GM18867 (cell line): ENCODE results near the gene SAP30BP.

ENCODE experiments used
- ATAC-seq: cut with Tn5 transposase; IDR thresholded peaks from one replicate; pipeline ENCODE4 v1.9.1; 2021; ENCODE audit warnings: mild to moderate bottlenecking, moderate library complexity; ENCODE audit not compliant: unreplicated experiment

Gene SAP30BP

DNA sequence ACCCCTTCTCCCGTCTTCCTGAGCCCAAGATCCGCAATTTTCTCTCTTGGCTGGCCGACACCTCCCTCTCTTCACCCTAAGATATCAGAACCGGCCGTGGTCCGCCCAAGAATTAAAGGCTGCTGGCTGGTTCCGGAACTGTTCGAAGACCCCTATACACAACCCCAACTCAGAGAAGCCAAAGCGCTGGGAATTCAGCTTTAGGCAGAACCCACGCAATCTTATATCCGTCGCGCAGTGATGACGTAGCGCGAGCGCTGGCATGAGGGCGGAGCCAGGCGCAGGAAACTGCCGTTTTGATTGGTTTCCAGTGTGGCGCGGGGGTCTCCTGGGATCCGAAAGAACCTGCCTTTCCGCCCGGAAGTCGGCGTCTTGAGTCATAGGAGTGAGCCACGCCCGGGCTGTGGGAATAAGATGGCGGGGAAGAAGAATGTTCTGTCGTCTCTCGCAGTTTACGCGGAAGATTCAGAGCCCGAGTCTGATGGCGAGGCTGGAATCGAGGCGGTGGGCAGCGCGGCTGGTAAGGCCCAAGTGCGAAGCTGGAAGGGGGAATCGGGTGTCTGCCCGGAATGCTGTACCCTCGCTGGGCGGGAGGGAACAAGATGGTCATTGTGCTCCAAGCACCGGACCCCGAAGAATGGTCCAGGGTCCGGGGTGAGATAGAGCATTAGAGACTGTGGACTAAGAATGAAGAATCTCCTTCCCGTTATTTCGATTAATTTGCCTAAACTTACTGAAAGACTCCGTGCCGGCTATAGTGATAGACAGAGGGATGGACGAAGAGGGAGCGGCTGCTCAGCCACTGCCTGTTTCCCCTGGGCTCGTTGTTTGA lies at the start of gene SAP30BP, which contains the start of gene RECQL5:
Gene SAP30BP (plus strand): TSS at position 380 of the 832 bp plus-strand sequence. CDS start 35 bp downstream, at position 415.
Gene RECQL5 (minus strand): TSS at position 196 of the 832 bp plus-strand sequence. CDS start 597 bp downstream, outside the sequence.
- ATAC-seq = peak; percentile 86

GRCh38 chr17:75617675-75618074 lies 49.5 kb upstream of the SAP30BP start:
- no peak for ATAC-seq

GRCh38 chr17:75619506-75620431 lies 47.4 kb upstream of the SAP30BP start:
- no peak for ATAC-seq

GRCh38 chr17:75621489-75621888 lies 45.6 kb upstream of the SAP30BP start:
- ATAC-seq = no peak

GRCh38 chr17:75622076-75622475 lies 45.1 kb upstream of the SAP30BP start:
- no peak for ATAC-seq

DNA sequence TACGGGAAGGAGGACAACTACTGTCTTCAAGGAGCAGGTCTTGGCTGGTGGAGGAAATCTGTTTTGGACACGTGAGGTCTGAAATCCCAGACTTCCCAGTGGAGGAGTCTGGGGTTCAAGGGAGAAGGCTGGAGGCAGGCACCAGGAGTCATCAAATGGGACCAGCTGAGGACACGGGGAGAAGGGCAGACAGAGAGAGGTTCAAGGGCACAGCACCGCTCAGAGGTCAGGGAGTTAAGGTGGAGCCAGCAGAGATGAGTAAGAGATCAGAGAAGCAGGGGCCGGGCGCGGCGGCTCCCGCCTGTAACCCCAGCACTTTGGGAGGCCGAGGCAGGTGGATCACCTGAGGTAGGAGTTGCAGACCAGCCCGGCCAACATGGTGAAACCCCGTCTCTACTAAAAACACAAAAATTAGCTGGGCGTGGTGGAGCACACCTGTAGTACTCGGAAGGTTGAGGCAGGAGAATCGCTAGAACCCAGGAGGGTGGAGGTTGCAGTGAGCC lies 44.3 kb upstream of the SAP30BP start:
- ATAC-seq = no peak

- no peak for ATAC-seq
Measured at GRCh38 chr17:75623386-75623785, 43.8 kb upstream of the SAP30BP start.

GRCh38 chr17:75624021-75624420 lies 43.1 kb upstream of the SAP30BP start:
- ATAC-seq = no peak

- ATAC-seq = no peak
Measured at GRCh38 chr17:75624714-75625345, 42.3 kb upstream of the SAP30BP start.

DNA sequence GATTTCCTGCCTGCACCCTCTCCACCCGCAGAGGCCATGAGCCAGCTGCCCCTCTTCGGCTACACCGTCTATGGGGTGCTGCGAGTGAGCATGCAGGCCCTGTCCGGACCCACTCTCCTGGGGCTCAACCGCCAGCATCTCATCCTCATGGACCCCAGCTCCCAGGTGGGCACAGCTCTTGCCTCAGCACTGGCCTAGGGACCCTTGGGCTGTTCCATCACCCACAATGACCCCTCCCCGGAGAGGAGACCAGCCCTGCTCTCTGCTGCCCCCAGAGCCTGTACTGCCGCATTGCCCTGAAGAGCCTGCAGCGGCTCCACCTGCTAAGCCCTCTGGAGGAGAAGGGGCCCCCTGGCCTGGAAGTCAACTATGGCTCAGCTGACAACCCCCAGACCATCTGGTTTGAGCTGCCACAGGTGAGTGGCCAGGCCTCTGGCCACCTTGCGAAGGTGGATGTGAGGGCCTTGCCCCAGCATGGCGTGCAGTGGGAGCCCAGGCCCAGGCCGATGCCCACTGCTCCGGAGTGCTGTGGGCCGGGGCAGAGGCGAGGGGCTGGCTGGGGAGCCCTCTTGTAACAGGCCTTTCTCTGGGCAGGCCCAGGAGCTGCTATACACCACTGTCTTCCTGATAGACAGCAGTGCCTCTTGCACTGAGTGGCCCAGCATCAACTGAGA lies 41.2 kb upstream of the SAP30BP start:
- no peak for ATAC-seq

DNA sequence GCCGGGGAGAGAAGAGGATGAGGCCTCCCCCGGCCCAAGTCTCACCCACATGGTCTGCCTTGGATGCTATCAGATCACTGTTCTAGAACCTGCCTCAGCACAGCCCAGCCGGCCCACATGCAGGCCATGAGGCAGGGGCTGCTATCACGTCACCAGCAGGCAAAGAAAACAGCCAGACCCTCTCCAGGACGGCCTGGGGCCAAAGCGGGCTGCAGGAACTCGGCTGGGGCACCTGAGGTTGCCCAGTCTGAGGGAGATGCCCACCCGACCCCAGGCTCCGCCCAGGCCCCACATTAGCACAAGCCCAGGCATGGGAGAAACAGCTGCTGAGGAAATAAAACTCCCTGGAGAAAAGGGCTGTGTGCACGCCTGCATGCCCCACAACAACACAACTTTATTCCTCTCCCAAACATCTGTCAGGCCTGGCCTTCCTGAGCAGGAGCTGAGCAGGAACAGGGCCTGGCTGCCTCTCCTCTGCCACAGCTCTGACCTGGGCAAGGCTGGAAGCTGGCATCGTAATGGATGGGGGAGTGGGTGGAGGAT lies 40.6 kb upstream of the SAP30BP start:
- no peak for ATAC-seq

GRCh38 chr17:75627094-75627493 lies 40.0 kb upstream of the SAP30BP start:
- no peak for ATAC-seq

DNA sequence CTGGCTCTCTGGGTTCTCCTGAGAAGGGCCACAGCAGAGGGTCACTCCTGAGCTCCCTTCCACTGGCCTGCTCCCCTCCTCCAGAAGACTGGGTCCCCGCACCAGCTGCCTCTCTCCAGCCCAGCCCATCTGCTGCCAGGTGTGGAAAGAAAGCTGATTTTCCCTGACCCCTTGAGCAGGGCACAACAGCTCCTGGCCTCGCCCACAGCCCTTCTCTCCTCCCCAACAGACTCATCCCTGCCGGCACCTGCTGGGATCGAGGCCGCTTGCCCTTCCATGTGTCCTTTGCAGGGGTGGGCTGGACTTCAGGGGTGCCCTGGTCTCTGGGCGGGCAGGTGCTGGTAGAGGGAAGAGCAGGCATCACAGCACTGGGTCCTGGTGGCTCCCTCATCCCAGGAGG lies 38.7 kb upstream of the SAP30BP start:
- no peak for ATAC-seq

DNA sequence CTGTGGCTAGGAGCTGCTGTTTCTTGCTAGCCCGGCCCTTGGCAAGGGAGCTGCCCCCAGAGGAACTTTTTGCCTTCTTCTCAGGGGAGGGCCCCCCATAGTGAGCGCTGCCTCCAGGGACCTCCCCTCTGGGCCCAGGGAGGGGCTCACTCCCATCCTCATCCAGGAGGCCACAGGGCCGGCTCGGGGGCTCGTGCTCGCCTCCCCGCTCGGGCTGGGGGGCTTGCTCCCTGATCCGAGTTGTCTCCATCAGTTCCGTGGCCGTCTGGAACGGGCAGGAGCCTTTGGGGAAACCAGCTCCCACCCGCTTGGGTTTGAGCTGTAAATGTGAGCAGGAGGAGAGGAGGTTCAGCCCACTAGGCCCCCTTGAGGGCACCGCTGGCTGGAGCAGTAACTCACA lies 38.0 kb upstream of the SAP30BP start:
- ATAC-seq = no peak

- no peak for ATAC-seq
Measured at GRCh38 chr17:75630071-75630917, 36.8 kb upstream of the SAP30BP start.

DNA sequence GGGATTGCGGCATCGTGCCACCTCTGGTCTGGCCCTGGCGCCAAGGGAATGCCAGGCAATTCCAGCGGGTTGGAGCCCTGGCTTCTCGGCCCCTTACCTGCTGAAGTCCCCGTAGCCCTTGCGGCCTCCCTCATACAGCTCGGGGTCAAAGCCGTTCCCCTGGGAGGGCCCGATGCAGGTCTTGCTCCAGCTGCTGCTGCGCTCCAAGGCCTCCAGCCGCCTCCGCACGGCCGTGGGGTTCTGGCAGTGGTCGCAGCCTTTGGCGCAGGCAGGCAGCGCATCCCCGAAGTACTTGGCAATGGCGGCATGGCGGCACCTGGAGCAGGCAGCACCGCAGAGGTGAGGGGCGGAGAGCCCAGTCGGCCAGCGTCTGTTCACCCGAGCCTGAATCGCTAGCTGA lies 35.8 kb upstream of the SAP30BP start:
- ATAC-seq = no peak

DNA sequence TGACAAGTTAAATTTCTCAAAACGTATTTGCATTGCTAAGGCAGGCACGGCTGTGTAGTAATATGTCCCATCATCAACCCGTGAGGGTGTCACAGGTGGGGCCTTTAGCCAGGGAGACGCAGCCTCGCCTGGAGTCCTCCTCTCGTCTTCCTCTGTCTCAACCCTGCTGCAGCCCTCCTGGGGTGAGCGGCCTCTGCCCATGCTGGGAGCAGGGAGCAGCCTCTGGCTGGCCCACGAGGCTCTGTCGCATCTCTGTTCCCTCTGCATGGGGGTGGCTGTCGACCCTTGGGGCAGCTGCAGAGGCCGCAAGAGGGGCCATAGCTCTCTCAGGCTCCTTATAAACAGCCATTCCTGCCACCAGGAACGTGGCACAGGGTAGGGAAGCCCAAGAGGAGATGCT lies 34.7 kb upstream of the SAP30BP start:
- ATAC-seq = no peak

GRCh38 chr17:75632863-75633485 lies 34.2 kb upstream of the SAP30BP start, which contains the start of gene SMIM5:
TSS of gene SMIM5 (plus strand) at chr17:75633434. CDS start at chr17:75640202, 6,768 bp downstream.
- no peak for ATAC-seq
